WTC11 (cell line): ENCODE results near the gene MOB3C. TPM values are rescaled to one million over a fixed set of nuclear protein-coding genes. Genes with fewer than 3 reads are reported as not detected.

Experiments used
- ATAC-seq: fragments of 200-7000 bp; cut with Tn5 transposase; 2 replicates; pipeline ENCODE4 v1.10.0; 2021; ENCODE audit warnings: mild to moderate bottlenecking, moderate library complexity
- CTCF ChIA-PET: fragments of 300-600 bp; sonication (Branson Sonifier 250); formaldehyde crosslinking; loops from one replicate; lab custom pipeline; 2021; ENCODE audit warnings: antibody characterized with exemption; lab: Charles Lee
- POLR2A ChIA-PET: fragments of 350-600 bp; sonication (Branson Sonifier 250); formaldehyde crosslinking; loops from one replicate; lab custom pipeline; 2021; ENCODE audit warnings: antibody characterized with exemption; lab: Charles Lee
- DNase-seq: peaks from one replicate; pipeline ENCODE4 v3.0.0; 2021; ENCODE audit warnings: low spot score
- H3K27ac Mint-ChIP-seq: 2 replicates; pipeline ENCODE4 v1.8.0; 2021; ENCODE audit warnings: mixed read lengths
- H3K27me3 Mint-ChIP-seq: 2 replicates; pipeline ENCODE4 v1.8.0; 2021; ENCODE audit warnings: low read depth, mild to moderate bottlenecking, moderate library complexity, mixed read lengths
- H3K36me3 Mint-ChIP-seq: 2 replicates; pipeline ENCODE4 v1.8.0; 2021; ENCODE audit warnings: mixed read lengths
- H3K4me1 Mint-ChIP-seq: 2 replicates; pipeline ENCODE4 v1.8.0; 2022; ENCODE audit warnings: mixed read lengths
- H3K4me3 Mint-ChIP-seq: 2 replicates; pipeline ENCODE4 v1.8.0; 2021; ENCODE audit warnings: mild to moderate bottlenecking, moderate library complexity, mixed read lengths
- H3K9me3 Mint-ChIP-seq: 2 replicates; pipeline ENCODE4 v1.8.0; 2021; ENCODE audit warnings: mixed read lengths
- AFF4 ChIP-seq: sonication (generic); formaldehyde crosslinking; IDR thresholded peaks from 2 replicates; pipeline ENCODE4 v1.8.1; 2023; ENCODE audit warnings: mild to moderate bottlenecking, missing genetic modification reagents, borderline replicate concordance
- ATF6 ChIP-seq: sonication (generic); formaldehyde crosslinking; IDR thresholded peaks from 2 replicates; pipeline ENCODE4 v1.8.1; 2023; ENCODE audit warnings: mild to moderate bottlenecking, missing genetic modification reagents
- CBFB ChIP-seq: sonication (generic); formaldehyde crosslinking; IDR thresholded peaks from 2 replicates; pipeline ENCODE4 v1.8.1; 2022; ENCODE audit warnings: mild to moderate bottlenecking, low read depth, missing genetic modification reagents
- E2F5 ChIP-seq: sonication (generic); formaldehyde crosslinking; IDR thresholded peaks from 2 replicates; pipeline ENCODE4 v1.8.1; 2022; ENCODE audit warnings: mild to moderate bottlenecking, moderate library complexity, missing genetic modification reagents
- ELF4 ChIP-seq: sonication (generic); formaldehyde crosslinking; IDR thresholded peaks from 2 replicates; pipeline ENCODE4 v1.8.1; 2022; ENCODE audit warnings: low read depth, mild to moderate bottlenecking, moderate library complexity, missing genetic modification reagents
- GABPB1 ChIP-seq: sonication (generic); formaldehyde crosslinking; IDR thresholded peaks from 2 replicates; pipeline ENCODE4 v1.8.1; 2023; ENCODE audit warnings: mild to moderate bottlenecking, missing genetic modification reagents
- GRHL2 ChIP-seq: fragments of 250-450 bp; sonication (Bioruptor Pico); IDR thresholded peaks from 2 replicates; pipeline ENCODE4 v1.8.0; 2022; ENCODE audit warnings: mild to moderate bottlenecking, moderate library complexity; ENCODE audit not compliant: insufficient replicate concordance, severe bottlenecking
- GTF2I ChIP-seq: fragments of 250-450 bp; sonication (Bioruptor Pico); conservative IDR thresholded peaks from 2 replicates; pipeline ENCODE4 v1.4.0; 2021; ENCODE audit warnings: mild to moderate bottlenecking
- HMGA2 ChIP-seq: fragments of 250-450 bp; sonication (Bioruptor Pico); IDR thresholded peaks from 2 replicates; pipeline ENCODE4 v1.4.0; 2021; ENCODE audit warnings: mild to moderate bottlenecking, moderate library complexity
- HMGXB4 ChIP-seq: sonication (generic); formaldehyde crosslinking; IDR thresholded peaks from 2 replicates; pipeline ENCODE4 v1.8.1; 2023; ENCODE audit warnings: mild to moderate bottlenecking, moderate library complexity, missing genetic modification reagents
- NR1H2 ChIP-seq: sonication (generic); formaldehyde crosslinking; IDR thresholded peaks from 2 replicates; pipeline ENCODE4 v1.9.0; 2021; ENCODE audit warnings: mild to moderate bottlenecking, moderate library complexity, missing genetic modification reagents
- NR3C1 ChIP-seq: sonication (generic); formaldehyde crosslinking; conservative IDR thresholded peaks from 2 replicates; pipeline ENCODE4 v1.8.1; 2023; ENCODE audit warnings: low read depth, mild to moderate bottlenecking, missing genetic modification reagents
- PREB ChIP-seq: sonication (generic); formaldehyde crosslinking; IDR thresholded peaks from 2 replicates; pipeline ENCODE4 v1.8.1; 2022; ENCODE audit warnings: mild to moderate bottlenecking, missing genetic modification reagents, moderate library complexity, borderline replicate concordance
- PRRX2 ChIP-seq: fragments of 250-450 bp; sonication (Bioruptor Pico); IDR thresholded peaks from 2 replicates; pipeline ENCODE4 v1.8.0; 2021; ENCODE audit warnings: mild to moderate bottlenecking
- SOX15 ChIP-seq: fragments of 250-450 bp; sonication (Bioruptor Pico); IDR thresholded peaks from 2 replicates; pipeline ENCODE4 v1.9.0; 2021; ENCODE audit warnings: mild to moderate bottlenecking
- TEAD1 ChIP-seq: sonication (generic); formaldehyde crosslinking; IDR thresholded peaks from 2 replicates; pipeline ENCODE4 v1.8.0; 2022; ENCODE audit warnings: mild to moderate bottlenecking, missing genetic modification reagents
- TEAD4 ChIP-seq: sonication (generic); formaldehyde crosslinking; IDR thresholded peaks from 2 replicates; pipeline ENCODE4 v1.8.0; 2022; ENCODE audit warnings: mild to moderate bottlenecking, missing genetic modification reagents
- ZNF138 ChIP-seq: sonication (generic); formaldehyde crosslinking; conservative IDR thresholded peaks from 2 replicates; pipeline ENCODE4 v1.8.1; 2022; ENCODE audit warnings: mild to moderate bottlenecking, moderate library complexity, missing genetic modification reagents
- ZNF281 ChIP-seq: sonication (generic); formaldehyde crosslinking; IDR thresholded peaks from 2 replicates; pipeline ENCODE4 v1.8.0; 2023; ENCODE audit warnings: mild to moderate bottlenecking, missing genetic modification reagents
- ZNF317 ChIP-seq: sonication (generic); formaldehyde crosslinking; IDR thresholded peaks from 2 replicates; pipeline ENCODE4 v1.8.1; 2023; ENCODE audit warnings: low read depth, mild to moderate bottlenecking, moderate library complexity, missing genetic modification reagents, borderline replicate concordance
- ZNF512 ChIP-seq: sonication (generic); formaldehyde crosslinking; IDR thresholded peaks from 2 replicates; pipeline ENCODE4 v1.8.1; 2022; ENCODE audit warnings: missing genetic modification reagents, borderline replicate concordance
- total RNA-seq: library from RNA; stranded (reverse); gene quantifications from 3 replicates; pipeline ENCODE4 v1.2.3, GENCODE V29; 2021

MOB3C gene
- total RNA-seq, 1 experiment from 2014 or later = 3.1 TPM

GRCh38 chr1:46580140-46580903 lies 36.3 kb downstream of the MOB3C start:
- Mint-ChIP-seq H3K27me3 (no peaks in the 10 kb centered on the region), H3K4me3 (no peak overlapping the region), H3K27ac (no peak overlapping the region), H3K36me3 (peaks cover 7% of the 10 kb centered on the region; the same call in 1 of the 2 replicates), H3K9me3 (no peaks in the 10 kb centered on the region), H3K4me1 (peaks cover 13% of the 10 kb centered on the region)
- TF ChIP-seq CBFB (CRISPR knock-in tag) (no peak), GABPB1 (CRISPR knock-in tag) (no peak), PRRX2 (CRISPR knock-in tag) (no peak), NR1H2 (no peak), ZNF317 (no peak), ATF6 (CRISPR knock-in tag) (no peak), GTF2I (CRISPR knock-in tag) (no peak), SOX15 (CRISPR knock-in tag) (no peak), GRHL2 (CRISPR knock-in tag) (no peak), TEAD4 (CRISPR knock-in tag) (no peak), PREB (CRISPR knock-in tag) (no peak), ZNF512 (CRISPR knock-in tag) (no peak), HMGXB4 (CRISPR knock-in tag) (no peak), ZNF138 (CRISPR knock-in tag) (no peak), NR3C1 (CRISPR knock-in tag) (no peak), TEAD1 (CRISPR knock-in tag) (no peak)
- ChIA-PET CTCF (interaction anchor here (0.6 to 3.3 kb wide), 4 partner anchors 24 to 174 kb away, joined by 3 to 9 read pairs (median 4); partner anchors contain the start of genes MKNK1 and MOB3C), POLR2A (no interaction called here)
- ATAC-seq = no peak
- no peak for DNase-seq

- ChIA-PET POLR2A (no interaction called here), CTCF (interaction anchor here (0.8 to 3.3 kb wide), 3 partner anchors 44 to 130 kb away, joined by 3 to 9 read pairs (median 3); no protein-coding TSS in a partner anchor)
- no peak for TF ChIP-seq AFF4
- TF ChIP-seq ELF4 (CRISPR knock-in tag) = no peak
- TF ChIP-seq ZNF281 (CRISPR knock-in tag) = no peak
- no peak for TF ChIP-seq HMGA2 (CRISPR knock-in tag)
- no peak for TF ChIP-seq E2F5 (CRISPR knock-in tag)
Observed at GRCh38 chr1:46577671-46578070, 38.9 kb downstream of the MOB3C start.

More at GRCh38 chr1:46577671-46578070, 38.9 kb downstream of the MOB3C start:
- ATAC-seq (no peak), DNase-seq (no peak)
- Mint-ChIP-seq H3K9me3 (no peaks in the 10 kb centered on the region), H3K4me1 (peaks cover 17% of the 10 kb centered on the region), H3K27ac (no peak overlapping the region), H3K4me3 (no peak overlapping the region), H3K27me3 (no peaks in the 10 kb centered on the region), H3K36me3 (peaks cover 7% of the 10 kb centered on the region; the same call in 1 of the 2 replicates)
